Left renal cortex interstitium (tissue), 4 donors: ENCODE results near the gene WDR7. TPM values are rescaled to one million over a fixed set of nuclear protein-coding genes. Genes with fewer than 3 reads are reported as not detected.

Experiments used
- DNase-seq, 4 donors: peaks; one replicate each; pipeline ENCODE4 v3.0.0-alpha.2; 2013; ENCODE audit warnings: low read depth in 4 of 4, low spot score in 2 of 4, missing footprints in 1 of 4
- polyA plus RNA-seq, 4 donors: library from polyadenylated mRNA; unstranded; fragments of 120-200 nt; gene quantifications; one replicate each; pipeline ENCODE4 v1.2.1, GENCODE V29; 2013; ENCODE audit not compliant: insufficient read length in 4 of 4

The WDR7 gene
- polyA plus RNA-seq, 4 donors, result 10.4 to 13.0 (median 11.5) TPM

DNA sequence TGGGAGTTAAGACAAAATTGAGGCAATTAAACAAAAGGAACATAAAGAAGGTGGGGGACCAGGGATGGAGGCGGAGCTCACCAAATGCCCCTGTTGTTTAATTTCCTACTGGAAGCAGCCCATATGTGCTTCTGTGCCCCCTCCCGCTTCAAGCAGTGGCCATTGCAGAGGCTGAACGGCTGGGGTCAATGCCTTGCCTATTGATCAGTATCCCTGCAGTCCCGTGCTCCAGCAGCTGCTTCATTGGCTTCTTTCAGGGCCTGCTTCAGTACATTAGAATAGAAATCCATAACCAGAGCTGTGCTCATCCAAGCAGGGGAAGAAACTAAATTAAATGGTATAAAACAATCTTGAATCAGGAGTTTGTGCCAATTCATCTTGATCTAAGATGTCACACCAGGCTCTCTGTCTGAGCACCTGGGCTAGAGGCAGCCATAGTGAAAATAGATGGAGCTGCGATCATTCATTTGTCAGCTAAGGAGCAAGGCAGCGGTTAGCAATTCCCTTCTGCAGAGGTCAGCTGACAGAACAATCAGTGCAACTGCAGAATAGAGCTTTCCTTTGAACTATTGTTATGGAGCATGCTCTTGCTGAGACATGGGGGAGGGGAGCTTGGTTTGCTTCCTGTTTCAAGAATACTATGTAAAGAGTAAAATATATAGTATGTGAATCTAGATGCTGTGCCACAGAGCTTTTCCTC is 222.4 kb downstream of the WDR7 start:
- peak in 1 of 4 donors; percentile 12 for DNase-seq

DNA sequence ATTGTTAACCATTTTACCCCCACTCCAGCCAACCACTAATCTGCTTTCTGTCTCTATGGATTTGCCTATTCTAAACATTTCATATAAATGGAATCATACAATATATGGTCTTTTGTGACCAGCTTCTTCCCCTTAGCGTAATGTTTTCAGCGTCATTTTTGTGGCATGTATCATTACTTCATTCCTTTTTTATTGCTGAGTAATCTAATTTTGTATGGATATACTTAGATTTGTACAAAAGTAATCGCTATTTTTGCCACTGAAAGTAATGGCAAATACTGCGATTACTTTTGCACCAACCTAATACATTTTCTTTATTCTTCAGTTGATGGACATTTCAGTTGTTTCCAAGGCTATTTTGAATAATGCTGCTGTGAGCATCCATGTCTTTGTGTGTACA is 227.6 kb downstream of the WDR7 start:
- no peak for DNase-seq

DNA sequence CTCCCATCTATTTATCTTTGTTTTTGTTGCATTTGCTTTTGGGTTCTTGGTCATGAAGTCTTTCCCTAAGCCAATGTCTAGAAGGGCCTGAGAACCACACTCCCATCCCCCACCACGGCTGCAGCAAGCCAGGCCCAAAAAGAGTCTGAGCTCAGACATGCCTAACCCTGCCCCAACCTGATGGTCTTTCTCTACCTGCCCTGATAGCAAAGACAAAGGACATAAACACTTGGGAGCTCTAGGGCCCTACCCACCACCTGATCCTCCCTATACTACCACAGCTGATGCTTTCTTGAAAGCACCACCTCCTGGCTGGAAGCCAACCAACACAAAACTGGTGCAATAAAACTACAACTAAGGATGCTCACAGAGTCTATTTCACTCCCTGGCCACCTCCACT is 233.4 kb downstream of the WDR7 start:
- no peak for DNase-seq

DNA sequence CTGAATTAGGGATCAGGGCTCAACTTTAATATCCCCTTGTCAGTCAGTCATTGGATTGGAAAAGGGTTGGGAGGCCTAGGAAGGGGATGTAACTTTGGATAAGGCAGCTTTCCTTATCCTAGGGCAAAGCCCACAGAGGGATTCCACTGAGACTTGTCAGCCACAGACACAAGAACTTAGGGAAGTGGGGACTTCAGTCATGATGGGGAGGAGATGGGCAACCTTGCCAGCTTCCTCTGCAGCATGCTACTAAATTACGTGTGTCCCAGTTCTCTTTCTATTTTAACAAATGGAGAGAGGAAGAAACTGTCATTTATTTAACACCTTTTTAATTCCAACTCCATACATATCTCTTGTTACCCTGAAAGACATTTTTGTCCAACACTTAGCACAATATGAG is 237.8 kb downstream of the WDR7 start:
- no peak for DNase-seq

DNA sequence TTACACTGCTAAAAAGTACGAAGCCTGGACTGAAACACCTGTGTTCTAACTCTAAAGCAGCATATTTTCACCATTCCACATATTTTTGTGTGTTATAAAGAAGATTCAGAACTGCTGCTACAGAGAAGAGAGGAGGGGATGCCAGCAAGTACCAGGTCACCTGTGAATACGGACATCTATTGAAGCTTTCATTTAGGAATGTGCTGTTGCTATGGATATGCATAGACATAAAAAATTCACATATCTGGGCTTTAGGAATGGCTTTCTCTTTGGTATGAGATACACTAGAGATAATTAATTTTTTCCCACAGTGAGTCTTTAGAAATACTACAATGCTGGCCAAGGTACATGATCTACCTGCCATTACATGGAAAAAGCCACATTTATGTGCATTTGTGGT is 238.5 kb downstream of the WDR7 start:
- no peak for DNase-seq

DNA sequence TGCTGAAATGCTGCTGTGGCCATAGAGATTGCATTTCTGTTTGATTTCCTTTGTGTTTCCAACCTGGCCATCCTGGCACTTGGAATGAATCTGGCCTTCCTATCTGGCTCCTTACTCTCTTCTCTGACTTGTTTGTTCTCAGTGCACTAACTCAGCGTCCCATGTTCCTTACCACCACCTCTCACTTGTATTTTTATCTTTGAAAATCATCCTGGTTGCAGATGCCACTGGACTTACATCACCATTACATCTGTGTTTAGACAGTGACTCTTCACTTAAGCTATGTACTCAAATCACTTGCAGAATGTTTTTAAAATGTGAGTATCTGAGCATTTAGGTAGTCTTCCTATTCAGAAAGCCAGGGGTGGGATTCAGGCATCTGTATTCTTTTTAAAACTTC is 239.5 kb downstream of the WDR7 start:
- no peak for DNase-seq

DNA sequence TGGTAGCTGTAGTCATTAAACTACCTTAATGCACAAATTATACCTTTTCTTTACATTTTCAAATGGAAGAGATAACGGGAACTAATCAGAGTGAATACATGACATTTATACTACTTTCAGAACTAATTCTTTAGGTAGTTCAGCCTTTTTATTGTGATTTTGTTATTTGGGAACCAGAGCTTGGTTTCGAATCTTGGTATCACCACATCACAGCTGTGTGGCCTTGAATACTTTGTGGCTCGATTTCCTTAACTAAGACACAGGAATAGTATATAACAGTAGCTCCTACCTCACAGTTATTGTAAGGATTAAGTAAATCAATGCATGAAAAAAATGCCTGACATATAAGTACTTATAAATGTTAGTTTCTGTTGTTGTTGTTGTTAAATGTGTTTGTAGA is 240.0 kb downstream of the WDR7 start:
- no peak for DNase-seq

DNA sequence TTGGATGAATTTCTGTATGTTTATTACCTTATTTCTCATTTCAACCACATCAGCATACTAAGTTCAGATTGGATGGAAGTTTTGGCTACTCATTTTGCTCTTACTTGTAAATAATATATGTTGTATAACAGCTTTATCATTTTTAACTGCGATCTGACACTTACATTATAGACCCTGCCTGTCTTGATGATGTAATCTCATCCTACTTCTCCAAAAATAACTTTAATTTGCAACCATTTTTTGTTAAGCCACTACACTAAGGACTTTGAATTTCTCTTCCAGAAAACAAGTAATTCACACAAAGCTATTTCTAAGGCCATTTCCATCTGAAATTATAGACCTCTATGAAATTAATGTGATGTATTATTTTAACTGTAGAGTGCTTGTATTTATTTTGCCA is 240.7 kb downstream of the WDR7 start:
- DNase-seq, result no peak

DNA sequence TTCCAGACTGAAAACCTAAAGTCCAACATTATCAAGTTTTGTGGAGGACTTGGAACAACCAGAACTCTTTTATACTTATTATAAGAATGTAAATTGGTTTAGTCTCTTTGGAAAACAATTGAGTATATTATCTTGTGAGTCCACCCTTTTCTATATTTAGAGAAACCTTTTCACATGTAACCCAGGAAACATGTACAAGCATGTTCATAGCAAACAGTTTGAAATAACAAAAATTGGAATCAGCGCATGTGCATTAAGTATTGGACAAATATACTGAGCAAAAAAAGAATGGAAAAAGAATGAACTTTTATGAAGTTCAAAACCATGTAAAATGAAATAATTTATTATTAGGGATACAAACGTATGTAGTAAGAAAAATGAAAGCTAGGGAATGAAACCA is 246.0 kb downstream of the WDR7 start:
- DNase-seq, result no peak

DNA sequence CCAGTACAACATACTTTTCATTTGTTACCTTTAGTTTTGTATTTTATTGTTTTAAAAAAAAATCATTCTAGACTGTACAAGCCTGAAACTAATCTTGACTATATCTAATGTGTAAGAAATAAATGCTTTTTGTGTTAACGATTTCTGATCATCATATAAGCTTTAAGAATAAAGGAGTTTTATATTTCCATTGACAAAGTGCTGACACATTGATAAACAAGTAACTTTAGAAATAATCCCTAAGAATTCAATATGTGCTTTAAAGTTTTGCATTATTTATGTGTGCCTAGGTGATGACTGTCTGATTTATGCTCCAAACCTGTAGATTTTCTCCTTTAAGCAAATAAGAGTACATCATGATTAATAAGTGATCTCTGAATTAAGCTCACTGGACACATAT is 248.5 kb downstream of the WDR7 start:
- DNase-seq, result no peak

DNA sequence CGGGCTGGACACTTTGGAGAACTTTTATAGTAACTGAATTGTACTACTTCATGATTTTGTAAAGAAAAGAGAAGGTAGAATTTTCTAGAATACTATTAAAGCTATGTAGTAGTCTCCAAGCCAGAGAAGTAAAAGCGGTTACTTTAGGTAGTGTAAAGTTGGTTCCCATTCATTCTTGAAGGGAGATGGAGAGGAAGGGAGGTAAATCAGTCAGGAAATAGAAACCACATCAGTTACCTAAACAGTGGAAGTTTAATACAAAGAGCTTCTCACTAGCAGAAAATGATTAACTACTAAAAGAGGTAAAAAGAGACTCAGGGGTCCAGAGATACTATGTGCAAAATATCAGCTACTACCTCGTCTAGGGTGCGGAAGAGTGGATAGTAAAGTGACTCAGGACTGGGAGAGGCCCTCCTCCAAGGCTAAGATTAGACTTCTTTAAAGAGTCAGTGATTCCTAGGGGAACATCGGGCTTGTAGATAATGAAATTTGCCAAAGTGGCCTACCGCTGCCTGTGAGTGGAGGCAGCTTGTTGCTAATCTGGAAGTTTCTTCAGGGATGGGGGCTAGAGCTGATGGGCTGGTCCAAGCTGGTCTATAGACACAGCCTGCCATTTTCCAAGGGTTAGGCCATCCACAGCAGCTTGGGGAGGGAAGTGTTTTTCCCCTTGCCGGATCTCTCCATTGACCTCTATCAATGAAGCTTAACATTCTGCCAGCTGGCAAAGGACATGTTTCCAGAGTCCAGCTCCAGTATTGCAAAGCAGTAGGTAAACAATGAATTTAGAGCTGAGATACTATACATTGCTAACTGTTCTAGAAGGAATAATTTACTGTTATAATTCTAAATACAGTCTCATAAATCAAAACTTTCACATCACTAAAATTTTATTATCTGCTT is 249.3 kb downstream of the WDR7 start:
- DNase-seq, result no peak

DNA sequence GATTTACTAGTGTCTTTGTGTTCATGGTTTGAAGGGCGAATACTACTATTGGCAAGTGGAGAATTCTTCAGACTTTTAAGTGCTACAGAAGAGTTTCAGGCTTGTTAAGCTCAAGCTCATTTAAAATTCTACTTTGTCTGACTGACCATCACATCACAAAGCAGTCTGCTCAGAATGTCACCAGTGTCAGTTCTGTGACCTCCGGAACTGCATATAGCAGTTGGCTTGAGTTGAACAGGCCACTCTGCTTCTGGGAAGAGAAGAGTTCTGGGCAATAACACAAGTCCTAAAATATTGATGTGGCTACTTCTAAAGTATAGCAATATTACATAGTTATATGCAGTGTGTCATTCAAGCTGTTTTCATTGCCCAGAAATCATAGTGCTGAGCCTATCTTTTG is 250.8 kb downstream of the WDR7 start:
- no peak for DNase-seq

DNA sequence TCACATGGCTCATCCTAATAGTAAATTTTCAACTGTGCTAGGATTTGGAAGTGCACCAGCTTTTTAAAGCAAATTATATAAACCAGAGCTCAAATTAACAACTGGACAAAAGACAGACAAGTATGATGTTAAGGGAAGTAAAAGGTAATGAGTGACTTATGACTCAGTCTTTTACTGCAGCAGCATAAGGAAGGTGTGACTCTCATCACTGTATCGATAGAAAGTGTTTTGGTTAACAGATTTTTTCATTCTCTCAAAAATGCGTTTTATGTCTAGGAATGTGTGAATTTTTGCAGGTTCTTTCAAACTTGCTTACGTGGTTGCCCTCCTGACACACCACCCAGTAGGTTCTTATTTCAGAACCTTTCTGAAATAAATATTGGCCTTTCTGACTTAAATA is 251.5 kb downstream of the WDR7 start:
- DNase-seq, result no peak

DNA sequence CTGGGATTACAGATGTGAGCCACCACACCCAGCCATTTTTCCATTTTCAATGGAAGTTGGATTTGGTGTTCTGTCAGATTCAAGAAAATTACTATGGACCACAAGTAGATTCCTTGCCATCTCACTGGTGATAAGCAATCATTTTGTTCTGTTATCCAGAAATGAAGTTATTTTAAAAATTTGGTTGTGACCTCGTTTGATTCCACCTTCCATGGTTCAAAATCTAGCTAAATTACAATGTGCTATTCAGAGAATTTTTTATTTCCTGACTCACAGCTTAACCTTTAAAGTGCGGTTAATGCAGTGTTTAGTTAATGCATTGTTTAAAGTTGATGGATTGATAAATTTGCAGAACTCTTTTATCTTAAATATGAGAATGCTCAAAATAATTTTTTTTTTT is 252.5 kb downstream of the WDR7 start:
- DNase-seq, result no peak

DNA sequence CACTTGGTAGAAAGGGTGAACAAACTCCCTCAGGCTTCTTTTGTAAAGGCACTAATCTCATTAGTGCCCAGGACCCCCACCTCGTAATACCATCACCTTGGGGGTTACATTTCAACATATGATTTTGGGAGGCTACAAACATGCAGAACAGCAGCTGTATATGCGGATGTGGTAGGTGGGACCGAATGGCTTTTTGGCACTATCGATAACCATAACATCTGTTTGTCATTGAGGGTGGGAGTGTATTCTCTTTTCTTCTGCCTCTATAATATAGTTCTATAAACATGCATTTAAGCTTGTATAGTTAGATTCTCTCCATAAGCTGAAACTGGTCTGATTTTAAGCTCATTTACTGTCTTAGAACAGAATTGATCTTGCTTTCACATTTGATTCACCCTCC is 256.6 kb downstream of the WDR7 start:
- DNase-seq, result no peak

DNA sequence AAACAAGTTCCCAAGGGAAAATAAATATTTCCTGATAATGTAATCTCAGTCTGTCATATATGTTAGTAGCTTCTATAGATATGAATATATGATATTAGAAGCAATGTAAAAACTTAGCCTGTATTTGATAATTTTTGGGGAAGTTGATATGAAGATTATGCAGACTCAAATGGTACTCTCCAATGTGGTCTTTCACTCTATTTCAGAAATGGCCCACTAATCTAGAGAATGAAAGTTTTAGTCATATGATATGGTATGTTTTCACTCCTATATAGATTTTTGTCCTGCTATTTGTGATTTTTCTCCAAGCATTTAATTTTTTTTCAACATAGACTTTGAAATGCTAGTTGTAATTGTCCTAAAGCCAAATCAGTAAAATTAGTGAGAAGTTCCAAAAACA is 259.1 kb downstream of the WDR7 start:
- DNase-seq, result no peak

DNA sequence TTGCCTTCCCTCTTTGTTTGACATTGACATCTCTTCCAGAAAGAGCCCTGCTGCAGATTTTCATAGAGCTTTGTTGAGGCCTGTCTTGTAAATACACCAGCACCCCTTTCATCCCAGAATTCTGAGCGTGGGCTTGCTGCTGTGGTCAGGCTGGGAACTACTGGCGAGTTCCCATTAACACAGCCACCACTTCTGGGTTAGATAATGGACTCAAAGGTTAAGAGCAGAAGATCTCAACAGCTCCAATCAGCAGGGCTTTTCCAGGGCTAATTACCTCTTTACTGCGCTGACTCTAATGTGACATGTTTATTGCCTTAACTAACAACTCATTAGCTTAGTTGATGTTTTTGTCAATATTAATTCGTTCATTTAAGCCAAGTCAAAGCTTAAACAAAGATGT is 259.8 kb downstream of the WDR7 start:
- DNase-seq, result no peak

DNA sequence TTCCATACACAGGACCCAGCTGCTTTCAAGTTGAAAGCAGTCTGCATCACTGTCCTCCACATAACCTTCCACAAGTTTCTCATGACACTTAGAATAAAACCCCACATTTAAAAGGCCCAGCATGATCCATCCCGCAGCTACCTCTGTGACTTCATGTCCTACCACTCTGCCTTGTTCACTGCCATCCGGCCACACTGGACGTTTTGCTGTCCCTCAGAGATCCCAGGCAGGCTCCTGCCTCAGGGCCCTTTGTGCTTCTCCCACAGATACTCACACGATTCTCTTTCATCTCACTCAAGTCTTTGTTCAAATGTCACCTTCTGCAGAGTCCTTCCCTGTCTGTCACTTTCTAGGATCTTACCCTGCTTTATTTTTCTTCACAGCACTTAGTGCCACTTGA is 262.8 kb downstream of the WDR7 start:
- DNase-seq, result no peak

DNA sequence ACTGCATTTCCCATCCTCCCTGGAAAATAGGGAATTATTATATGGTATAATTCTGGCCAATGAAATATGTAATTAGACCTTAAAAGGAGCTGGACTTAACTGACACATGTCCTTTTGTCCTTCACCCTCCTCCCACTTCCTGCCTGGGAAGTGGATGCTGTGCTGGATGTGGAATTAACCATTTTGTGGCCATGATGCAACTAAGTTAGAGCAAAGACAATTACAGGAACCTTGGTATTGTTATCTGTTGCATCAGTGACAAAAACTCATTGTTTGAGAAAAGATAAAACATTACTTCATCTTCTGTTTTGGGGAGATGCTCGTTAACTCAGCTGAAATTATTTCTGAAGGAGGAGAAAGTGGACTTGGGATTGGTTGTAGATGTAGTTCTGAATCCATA is 268.0 kb downstream of the WDR7 start:
- no peak for DNase-seq

DNA sequence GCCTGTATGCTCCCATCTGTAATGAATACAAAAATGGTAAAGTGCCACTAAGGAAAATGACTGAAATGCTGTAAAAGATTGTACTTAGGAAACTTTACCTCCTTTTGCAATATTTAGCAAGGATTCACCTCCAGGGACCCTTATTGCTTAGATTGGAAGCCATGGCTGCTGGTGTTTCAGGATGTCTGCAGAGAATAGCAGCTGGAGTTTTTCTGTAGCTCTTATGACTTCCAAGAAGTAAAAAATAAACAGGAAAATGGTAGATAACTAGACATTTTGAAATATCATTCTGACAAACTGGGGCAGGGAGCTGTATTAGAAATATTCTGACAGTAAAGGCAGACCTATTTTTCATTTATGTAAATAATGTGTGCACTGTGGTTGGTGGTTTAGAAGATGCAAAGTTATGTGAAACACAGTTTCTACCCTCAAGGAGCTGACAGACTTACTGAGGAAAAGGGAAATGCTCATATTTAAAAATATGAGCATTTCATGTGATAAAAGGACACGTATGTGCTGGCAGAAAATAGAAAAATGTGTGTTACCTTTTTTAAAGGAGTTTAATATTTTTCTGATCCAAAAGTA is 270.8 kb downstream of the WDR7 start:
- no peak for DNase-seq

DNA sequence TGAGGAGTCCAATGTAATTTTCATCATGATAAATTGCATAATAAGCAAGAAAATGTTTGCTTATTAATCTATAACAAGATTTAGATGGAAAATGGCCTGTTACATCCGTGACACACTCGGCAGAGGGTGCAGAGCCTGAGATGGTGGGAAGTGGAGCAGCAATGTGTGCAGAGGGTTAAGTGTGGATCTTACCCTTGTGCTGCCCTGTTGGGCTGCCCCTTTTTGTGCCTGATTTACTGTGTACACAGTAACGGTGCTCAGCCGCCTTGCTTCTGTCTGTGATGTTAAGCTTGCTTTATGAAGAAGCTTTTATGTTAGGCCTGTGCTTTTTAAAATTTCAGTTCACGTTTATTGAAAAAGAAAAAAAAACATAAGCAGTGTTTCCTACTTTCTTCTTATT is 275.6 kb downstream of the WDR7 start:
- DNase-seq, result no peak

DNA sequence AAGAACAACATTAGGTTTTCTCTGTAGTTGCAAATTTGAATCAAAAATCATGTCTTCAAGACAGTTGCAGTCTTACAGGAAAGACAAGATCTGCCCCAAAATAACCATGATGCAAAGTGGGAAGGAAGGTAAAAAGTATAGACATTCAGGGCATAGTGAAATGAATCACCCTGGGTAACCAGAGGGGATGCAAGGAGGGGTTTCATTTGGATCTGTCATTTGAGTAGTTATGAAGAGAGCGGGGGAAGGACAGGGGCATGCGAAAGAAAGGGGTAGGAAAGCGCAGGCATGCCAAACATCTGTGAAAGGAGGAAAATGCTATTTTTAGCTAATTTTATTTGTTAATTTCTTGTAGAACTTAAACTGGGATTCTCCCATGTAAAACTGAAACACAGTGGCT is 276.6 kb downstream of the WDR7 start:
- no peak for DNase-seq
